HG03457 (cell line): ENCODE measurements around the gene VIT.

ENCODE experiments used
- ATAC-seq: cut with Tn5 transposase; IDR thresholded peaks from one replicate; pipeline ENCODE4 v1.9.1; 2021; ENCODE audit warnings: moderate number of reproducible peaks; ENCODE audit not compliant: unreplicated experiment

The VIT gene

GRCh38 chr2:36854241-36854640 lies 157.7 kb downstream of the VIT start:
- no peak for ATAC-seq

DNA sequence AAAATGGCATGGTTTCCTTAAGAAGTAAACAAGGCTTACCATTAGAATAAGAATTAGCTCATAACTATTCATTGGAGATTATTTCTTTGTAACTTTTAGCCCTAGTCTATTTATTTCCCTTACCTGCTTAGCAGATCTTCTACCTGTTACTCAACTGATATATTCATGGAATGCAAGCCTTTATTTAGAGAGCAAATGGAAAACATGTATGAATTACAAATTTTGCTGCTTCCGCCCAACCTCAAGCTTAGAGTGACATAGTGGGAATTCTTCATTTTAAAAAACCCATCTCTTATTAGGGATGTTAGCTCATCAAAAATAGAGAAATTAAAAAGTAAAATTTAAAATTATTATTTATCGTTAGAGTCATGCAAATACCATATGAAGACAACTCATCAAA lies 158.9 kb downstream of the VIT start:
- no peak for ATAC-seq

GRCh38 chr2:36857713-36858112 lies 161.2 kb downstream of the VIT start:
- ATAC-seq, result no peak

GRCh38 chr2:36858551-36859365 lies 162.3 kb downstream of the VIT start:
- peak; percentile 55 for ATAC-seq

DNA sequence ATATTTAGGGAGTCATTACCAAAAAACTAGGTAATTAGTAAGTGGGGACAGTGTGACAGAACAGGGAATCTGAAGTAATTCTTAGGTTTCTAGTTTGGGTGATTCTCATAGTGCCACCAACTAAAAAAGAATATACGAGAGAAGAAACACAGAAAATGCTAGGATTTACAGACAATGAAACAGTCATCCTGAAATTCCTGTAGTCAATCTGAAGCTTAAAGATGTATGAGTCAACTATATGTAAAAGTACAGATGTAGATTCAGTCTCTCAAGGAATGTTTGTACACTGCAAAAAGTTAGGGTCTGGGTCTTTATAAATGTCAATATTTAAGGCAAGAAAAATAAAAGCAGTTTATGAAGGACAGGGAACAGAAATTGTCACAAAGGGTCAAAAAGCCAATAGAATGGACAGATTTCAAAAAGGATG lies 162.9 kb downstream of the VIT start:
- ATAC-seq, result no peak

- no peak for ATAC-seq
These were observed 165.4 kb downstream of the VIT start for GRCh38 chr2:36861896-36862295.
